ENCODE data around the gene DPP6. TPM values are rescaled to one million over a fixed set of nuclear protein-coding genes. Genes with fewer than 3 reads are reported as not detected.

Gene DPP6
- total and polyA plus RNA-seq, 9 donors = 0.22 to 3.9 (median 1.3) TPM; not detected in 1

DNA sequence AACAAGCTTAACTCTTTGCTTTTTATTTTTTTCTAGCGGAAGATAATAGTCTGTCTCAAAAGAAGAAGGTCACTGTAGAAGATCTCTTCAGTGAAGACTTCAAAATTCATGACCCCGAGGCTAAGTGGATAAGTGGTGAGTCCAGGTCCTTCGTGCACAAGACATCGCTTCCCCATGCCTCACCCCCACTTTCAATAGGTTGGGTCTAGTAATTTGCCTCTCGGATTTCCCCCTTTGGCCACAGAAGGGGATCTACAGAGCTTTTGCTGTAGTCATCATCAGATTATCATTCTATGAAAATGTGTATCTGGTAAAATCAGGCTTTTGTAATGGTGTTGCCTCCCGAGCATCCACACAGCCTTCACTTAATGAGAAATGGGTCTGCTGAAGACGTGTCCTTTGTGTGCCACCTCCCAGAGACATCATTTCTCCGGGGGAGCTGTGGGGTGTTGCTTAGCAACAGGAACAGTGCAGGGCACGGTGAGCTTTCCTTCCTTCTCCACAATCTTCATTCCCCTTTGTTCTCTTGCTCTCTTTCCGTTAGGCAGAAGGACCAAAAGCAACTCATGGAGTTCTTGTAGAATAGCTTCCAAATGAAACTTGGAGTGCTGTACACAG is 422.8 kb downstream of the DPP6 start:
- Histone ChIP-seq H3K9me3 (no peaks in the 10 kb centered on the region), H3K27me3 (no peaks in the 10 kb centered on the region), H3K4me1 (ENCODE audit: insufficient read depth) (no peaks in the 10 kb centered on the region), H3K4me3 (no peak overlapping the region), H3K36me3 (no peaks in the 10 kb centered on the region), H3K27ac (no peak overlapping the region)
- TF ChIP-seq POLR2A (IDR thresholded peaks at IDR 0.05) = no peak
- TF ChIP-seq EP300 (IDR thresholded peaks at IDR 0.05) = no peak
- TF ChIP-seq, protein P1, sequence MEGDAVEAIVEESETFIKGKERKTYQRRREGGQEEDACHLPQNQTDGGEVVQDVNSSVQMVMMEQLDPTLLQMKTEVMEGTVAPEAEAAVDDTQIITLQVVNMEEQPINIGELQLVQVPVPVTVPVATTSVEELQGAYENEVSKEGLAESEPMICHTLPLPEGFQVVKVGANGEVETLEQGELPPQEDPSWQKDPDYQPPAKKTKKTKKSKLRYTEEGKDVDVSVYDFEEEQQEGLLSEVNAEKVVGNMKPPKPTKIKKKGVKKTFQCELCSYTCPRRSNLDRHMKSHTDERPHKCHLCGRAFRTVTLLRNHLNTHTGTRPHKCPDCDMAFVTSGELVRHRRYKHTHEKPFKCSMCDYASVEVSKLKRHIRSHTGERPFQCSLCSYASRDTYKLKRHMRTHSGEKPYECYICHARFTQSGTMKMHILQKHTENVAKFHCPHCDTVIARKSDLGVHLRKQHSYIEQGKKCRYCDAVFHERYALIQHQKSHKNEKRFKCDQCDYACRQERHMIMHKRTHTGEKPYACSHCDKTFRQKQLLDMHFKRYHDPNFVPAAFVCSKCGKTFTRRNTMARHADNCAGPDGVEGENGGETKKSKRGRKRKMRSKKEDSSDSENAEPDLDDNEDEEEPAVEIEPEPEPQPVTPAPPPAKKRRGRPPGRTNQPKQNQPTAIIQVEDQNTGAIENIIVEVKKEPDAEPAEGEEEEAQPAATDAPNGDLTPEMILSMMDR (IDR thresholded peaks at IDR 0.05) = no peak
- intact Hi-C loops (cut with DNase I) = no loop called here
- 56 to 72% (median 64%) methylated on average over 10 of the region's 10 CpGs for WGBS, 3 donors
- DNase-seq = no peak

DNA sequence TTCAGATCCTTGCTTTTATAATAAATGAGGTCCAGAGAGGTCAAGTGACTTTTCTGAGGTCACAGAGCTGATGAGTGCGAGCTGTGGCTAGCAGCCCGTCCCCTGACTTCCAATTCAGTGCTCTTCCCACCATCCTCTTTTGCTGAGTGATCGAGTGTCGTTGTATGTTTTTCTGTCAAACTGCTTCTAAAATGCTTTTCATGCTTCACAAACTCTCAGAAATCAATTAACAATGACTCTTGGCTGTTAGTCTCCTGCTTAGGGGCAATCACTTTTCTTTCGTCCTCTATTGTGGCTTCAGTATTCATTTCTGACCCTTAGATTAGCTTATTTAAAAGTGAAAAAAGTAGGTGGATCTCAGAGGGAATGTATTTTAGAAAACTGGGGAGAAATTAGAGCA is 423.7 kb downstream of the DPP6 start:
- no peaks in the 10 kb centered on the region for H3K36me3 ChIP-seq
- no peaks in the 10 kb centered on the region for H3K4me1 ChIP-seq (ENCODE audit: insufficient read depth)
- TF ChIP-seq, protein P1 (IDR thresholded peaks at IDR 0.05) = no peak
- TF ChIP-seq POLR2A (IDR thresholded peaks at IDR 0.05) (no peak), EP300 (IDR thresholded peaks at IDR 0.05) (no peak)
- no peaks in the 10 kb centered on the region for H3K27me3 ChIP-seq
- H3K4me3 ChIP-seq = no peak overlapping the region
- intact Hi-C loops (cut with DNase I) = no loop called here
- no peak overlapping the region for H3K27ac ChIP-seq
- DNase-seq = no peak
- no peaks in the 10 kb centered on the region for H3K9me3 ChIP-seq
- 55 to 84% (median 59%) methylated on average over 5 of the region's 5 CpGs for WGBS, 3 donors

DNA sequence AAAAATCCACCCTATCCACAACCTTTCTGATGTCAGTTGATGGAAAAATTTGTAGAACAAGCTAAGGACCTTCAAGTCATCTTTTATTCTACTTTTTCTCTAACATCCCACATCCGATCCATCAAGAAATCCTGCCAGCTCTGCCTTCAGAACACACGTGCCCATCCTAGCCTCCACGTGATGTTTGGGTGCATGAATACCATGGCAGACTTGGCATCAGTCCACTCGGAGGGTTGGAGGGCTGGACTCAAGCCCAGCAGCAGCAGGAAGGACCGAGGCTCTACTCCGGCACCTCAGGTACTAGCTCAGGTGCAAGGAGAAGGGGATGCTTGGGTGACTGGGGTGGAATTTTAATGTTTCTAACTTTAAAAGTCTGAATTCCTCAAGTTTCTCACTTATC is 428.6 kb downstream of the DPP6 start:
- no peaks in the 10 kb centered on the region for H3K36me3 ChIP-seq
- DNase-seq = no peak
- H3K4me1 ChIP-seq (ENCODE audit: insufficient read depth) = no peaks in the 10 kb centered on the region
- no peaks in the 10 kb centered on the region for H3K27me3 ChIP-seq
- 60 to 75% (median 72%) methylated on average over 6 of the region's 6 CpGs for WGBS, 3 donors
- no peak overlapping the region for H3K4me3 ChIP-seq
- H3K9me3 ChIP-seq = no peaks in the 10 kb centered on the region
- intact Hi-C loops (cut with DNase I) = no loop called here
- TF ChIP-seq POLR2A (IDR thresholded peaks at IDR 0.05) (no peak), EP300 (IDR thresholded peaks at IDR 0.05) (no peak)
- TF ChIP-seq, protein P1 (IDR thresholded peaks at IDR 0.05) = no peak
- no peak overlapping the region for H3K27ac ChIP-seq

DNA sequence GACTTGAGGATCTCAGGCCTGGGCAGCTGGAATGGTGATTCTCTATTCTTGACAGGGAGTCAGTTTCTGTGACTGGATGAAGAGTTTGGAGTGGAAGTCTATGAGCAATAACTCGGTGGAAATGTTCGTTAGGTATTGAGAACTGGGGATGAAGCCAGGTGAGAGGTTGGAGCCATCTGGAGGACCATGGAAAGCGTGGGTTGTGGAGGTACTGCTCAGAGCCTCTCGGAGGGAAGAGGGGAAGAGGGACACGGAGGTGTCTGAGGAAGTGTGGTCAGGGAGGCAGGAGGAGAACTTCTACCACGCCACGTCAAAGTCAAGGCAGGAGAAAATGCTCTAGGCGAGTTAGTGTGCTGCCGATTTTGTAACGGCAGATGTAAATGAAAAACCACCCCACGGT is 430.7 kb downstream of the DPP6 start:
- Histone ChIP-seq H3K9me3 (no peaks in the 10 kb centered on the region), H3K4me1 (ENCODE audit: insufficient read depth) (no peaks in the 10 kb centered on the region), H3K4me3 (no peak overlapping the region), H3K27me3 (no peaks in the 10 kb centered on the region), H3K27ac (no peak overlapping the region), H3K36me3 (no peaks in the 10 kb centered on the region)
- 88 to 92% (median 88%) methylated on average over 11 of the region's 11 CpGs for WGBS, 3 donors
- TF ChIP-seq, protein P1 (IDR thresholded peaks at IDR 0.05) = no peak
- DNase-seq = no peak
- intact Hi-C loops (cut with DNase I) = no loop called here

Measured in ovary (tissue), 9 donors.